GM21515 (cell line): ENCODE results near the gene KIAA1549.
"Not testable (repeated sequence)": the region's sequence is repeated elsewhere in the genome, so short reads cannot be mapped to it uniquely, and the experiment has no call there.

ENCODE experiments used
- ATAC-seq: cut with Tn5 transposase; IDR thresholded peaks from one replicate; pipeline ENCODE4 v1.9.1; 2021; ENCODE audit not compliant: unreplicated experiment

Gene KIAA1549

DNA sequence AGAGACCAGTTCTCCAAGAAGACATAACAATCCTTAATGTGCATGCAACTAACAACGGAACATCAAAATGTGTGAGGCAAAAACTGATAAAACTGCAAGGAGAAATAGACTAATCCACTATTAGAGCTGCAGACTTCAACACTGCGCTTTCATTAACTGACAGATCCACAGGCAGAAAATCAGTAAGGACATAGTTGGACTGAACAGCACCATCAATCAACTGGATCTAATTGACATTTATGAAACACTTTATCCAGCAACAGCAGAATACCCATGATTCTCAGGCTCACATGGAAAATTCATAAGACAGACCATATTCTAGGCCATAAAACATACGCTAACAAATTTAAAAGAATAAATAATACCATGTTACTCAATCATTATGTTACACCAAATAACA is 161.6 kb downstream of the KIAA1549 start:
- no peak for ATAC-seq

DNA sequence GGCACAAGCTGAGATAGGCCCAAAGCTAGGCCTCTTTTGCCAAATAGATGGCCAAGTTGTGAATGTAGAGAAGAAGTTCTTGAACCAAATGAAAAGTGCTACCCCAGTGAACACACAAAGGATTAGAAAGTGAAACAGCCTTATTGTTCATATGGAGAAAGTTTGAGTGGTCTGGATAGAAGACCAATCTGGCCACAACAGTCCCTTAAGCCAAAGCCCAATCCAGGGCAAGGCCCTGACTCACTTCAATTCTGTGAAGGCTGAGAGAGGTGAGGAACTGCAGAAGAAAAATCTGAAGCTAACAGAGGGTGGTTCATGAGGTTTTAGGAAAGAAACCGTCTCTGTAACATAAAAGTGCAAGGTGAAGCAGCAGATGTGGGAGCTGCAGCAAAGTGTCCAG is 164.5 kb downstream of the KIAA1549 start:
- no peak for ATAC-seq

GRCh38 chr7:138814816-138815332 is 166.3 kb downstream of the KIAA1549 start:
- ATAC-seq = no peak

- no peak for ATAC-seq
Observed at GRCh38 chr7:138813945-138814344, 167.2 kb downstream of the KIAA1549 start.

DNA sequence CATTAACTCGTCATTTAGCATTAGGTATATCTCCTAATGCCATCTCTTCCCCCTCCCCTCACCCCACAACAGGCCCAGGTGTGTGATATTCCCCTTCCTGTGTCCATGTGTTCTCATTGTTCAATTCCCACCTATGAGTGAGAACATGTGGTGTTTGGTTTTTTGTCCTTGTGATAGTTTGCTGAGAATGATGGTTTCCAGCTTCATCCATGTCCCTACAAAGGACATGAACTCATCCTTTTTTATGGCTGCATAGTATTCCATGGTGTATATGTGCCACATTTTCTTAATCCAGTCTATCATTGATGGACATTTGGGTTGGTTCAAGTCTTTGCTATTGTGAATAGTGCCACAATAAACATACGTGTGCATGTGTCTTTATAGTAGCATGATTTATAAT is 169.9 kb downstream of the KIAA1549 start:
- ATAC-seq = not testable (repeated sequence)

DNA sequence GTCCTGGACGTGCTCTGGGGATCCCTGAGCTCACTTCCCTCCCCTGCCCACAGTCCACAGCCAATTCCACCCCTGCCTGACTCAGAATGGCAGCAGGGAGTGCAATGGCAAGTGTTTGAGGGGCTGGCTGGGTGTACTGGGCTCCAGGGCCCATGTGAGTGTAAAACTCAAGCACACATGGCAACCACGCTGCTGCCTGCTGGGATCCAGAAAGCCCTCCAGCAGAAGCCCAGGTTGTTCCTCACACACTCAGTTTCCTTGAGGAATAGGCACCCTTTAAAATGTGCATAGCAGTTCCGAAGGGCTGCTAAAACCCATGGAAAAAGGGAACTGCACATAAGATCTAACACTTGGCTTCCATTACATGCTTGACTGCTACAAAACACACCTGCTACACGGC is 171.8 kb downstream of the KIAA1549 start:
- ATAC-seq = no peak

GRCh38 chr7:138804618-138805017 is 176.6 kb downstream of the KIAA1549 start:
- no peak for ATAC-seq

DNA sequence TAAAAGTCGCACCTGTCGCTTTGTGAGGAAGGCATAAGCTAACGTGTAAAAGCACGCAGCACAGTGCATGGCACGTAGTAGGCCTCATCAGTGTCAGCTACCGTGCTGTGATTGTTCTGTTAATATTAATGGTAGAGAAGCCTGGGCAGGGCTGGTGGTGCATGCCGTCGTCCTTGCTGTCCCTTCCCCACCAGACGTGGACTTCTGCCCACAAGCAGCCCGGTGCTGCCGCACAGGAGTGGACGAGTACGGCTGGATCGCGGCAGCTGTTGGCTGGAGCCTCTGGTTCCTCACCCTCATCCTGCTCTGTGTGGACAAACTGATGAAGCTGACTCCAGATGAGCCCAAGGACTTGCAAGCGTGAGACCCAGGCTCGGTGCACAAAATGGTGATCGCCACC is 178.5 kb downstream of the KIAA1549 start:
- no peak for ATAC-seq

- no peak for ATAC-seq
Observed at GRCh38 chr7:138801256-138801655, 179.9 kb downstream of the KIAA1549 start.

GRCh38 chr7:138799336-138800000 is 181.7 kb downstream of the KIAA1549 start:
- ATAC-seq = no peak

- no peak for ATAC-seq
Observed at GRCh38 chr7:138798836-138799235, 182.4 kb downstream of the KIAA1549 start.

DNA sequence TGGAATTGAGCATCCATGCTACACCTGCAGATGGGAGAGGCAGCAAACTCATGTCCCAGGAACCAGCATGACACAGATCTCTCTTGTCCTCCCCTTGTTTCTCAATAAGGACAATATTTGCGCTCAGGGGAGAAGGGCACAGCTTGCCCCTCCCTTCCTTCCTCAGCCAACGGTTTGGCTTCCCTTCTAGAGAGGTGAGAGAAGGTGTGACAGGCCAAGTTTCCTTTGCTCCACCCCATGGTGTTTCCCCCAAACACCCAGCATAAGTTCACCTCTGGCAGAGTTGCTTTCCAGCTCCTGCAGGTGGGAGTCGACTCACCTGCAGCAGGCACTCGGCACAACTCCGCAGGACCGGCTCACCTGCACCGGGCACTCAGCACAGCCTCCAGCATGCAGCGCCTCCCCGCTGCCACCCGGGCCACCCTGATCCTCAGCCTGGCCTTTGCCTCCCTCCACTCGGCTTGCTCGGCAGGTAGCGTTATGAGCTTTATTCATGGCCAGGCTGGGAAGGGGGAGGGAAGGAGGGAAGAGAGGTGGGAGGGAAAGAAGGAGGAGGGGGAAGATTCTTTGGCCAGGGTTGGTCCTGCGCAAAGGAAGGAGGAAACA is 183.4 kb downstream of the KIAA1549 start, which contains the start of the genes ATP6V0A4 and TMEM213:
TSS of gene ATP6V0A4 (minus strand) at position 482 of the 606 bp plus-strand sequence. CDS start 26,949 bp downstream, outside the sequence.
TSS of gene TMEM213 (plus strand) at position 280 of the 606 bp plus-strand sequence. CDS start at position 391, 111 bp downstream.
- no peak for ATAC-seq

GRCh38 chr7:138797046-138797445 is 184.1 kb downstream of the KIAA1549 start:
- not testable (repeated sequence) for ATAC-seq

DNA sequence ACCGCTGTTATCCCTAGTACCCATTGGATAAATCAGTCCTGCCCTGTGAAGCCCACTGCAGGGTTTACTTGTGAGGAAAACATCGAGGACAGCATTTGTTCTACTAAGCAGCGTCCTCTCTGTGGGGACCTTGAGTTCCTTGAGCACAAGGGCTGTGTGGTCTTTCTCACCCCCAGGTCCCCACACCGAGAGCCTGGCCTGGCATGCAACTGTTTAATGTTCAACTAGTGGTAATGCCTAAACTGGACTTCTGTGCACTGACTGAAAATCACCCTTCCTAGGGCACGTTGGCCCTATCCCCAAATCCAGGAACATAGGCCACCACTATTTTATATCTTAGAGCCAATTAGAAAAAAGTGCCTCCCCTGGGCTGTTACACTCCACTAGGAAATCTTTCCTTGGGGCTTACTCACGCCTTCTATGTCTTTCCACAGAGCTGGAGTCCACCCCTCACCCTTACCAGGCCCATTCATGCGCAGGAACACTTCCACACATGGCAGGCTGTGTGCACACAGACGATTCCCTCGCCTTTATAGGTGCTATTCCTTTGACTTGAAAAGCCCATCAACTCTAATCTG is 185.1 kb downstream of the KIAA1549 start:
- no peak for ATAC-seq

- no peak for ATAC-seq
Observed at GRCh38 chr7:138785587-138786437, 195.4 kb downstream of the KIAA1549 start.

DNA sequence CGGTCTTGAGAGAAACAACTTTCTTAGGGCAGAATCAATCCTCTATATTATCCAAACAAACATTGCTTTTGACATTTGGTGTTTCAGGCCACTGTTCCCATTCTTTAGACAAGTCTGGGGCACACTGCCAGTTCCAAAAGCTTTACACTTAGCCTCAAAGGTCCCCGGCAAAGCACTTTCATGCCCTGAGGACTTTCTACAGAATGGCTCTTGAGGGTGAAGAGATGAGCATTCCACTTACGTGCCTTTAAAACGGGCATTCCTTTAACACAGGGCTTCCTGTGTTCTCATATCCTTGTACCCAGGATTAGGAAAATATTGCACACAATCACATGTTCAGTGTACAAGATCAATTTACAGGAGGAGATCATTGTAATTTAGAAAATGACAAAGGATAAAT is 196.5 kb downstream of the KIAA1549 start:
- no peak for ATAC-seq
